Uterus (tissue), 2 donors: Measurements from ENCODE around the gene TXNIP.

Experiments
- CTCF ChIP-seq, 4 experiments: fragments of 200-600 bp in 2 of 4; fragments of 450-650 bp in 2 of 4; sonication (generic) in 2 of 4; IDR thresholded peaks; one replicate each; pipeline ENCODE4 v1.5.1; 2016 to 2019; ENCODE audit warnings: antibody characterized with exemption in 4 of 4, mild to moderate bottlenecking in 2 of 4, moderate library complexity in 1 of 4
- POLR2A ChIP-seq, 2 donors: fragments of 450-650 bp; IDR thresholded peaks; one replicate each; pipeline ENCODE4 v1.6.1; 2016; ENCODE audit warnings: antibody characterized with exemption in 2 of 2, mild to moderate bottlenecking in 1 of 2, moderate library complexity in 1 of 2

DNA sequence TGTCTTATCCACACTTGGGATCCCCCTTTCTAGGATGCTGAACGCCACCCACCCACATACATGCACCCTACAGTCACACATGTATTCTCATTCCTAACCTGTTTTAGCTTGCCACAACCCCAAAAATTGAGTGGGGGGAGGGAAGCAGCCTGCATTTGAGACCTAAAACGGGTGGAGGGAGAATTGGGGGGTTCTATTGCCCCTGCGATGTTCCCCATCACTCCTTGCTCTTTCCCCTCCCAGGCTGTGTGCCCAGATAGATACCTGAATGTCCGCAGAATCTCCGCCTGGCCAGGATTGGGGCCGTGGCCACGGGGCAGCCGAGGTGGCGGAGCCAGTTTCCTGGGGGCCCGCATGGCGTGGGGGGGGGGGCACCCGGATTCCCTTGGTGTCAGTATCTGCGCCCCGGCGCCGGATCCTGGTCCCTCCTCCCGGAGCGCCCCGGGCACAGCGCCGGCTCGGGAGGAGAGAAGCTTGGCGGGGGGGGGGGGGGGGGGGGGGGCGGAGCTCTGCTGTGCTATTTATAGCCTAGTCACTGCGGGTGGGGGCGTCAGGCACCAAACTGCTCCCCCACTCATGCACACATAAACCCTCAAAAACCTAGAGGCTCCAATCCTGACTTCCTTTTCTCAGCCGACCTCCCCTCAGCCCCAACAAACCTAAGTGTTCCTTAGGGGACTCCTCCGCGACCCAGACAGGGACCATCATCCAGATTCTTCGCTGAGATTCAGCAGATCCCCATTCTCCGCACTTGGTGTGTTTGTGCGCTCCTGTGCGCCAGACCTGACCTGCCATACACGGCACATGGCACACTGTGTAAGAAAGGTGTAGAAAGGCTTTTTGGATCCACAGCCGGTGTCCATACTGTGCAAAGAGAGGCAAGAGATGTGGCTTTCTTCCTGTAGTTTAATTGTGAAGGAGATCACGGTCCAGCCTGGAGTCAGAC is 33.9 kb downstream of the TXNIP start:
- TF ChIP-seq POLR2A (IDR thresholded peaks at IDR 0.05) (peak; percentile 15 to 21), CTCF (IDR thresholded peaks at IDR 0.05) (no peak)
